HepG2 (cell line): ENCODE results near the gene OPN3. TPM values are rescaled to one million over a fixed set of nuclear protein-coding genes. Genes with fewer than 3 reads are reported as not detected.

Experiments used
- ATAC-seq: fragments of 200-7000 bp; cut with Tn5 transposase; 3 replicates; pipeline ENCODE4 v1.9.1; 2020; ENCODE audit warnings: mild to moderate bottlenecking, moderate library complexity
- BruUV-seq: library from RNA; stranded (reverse); fragments of 400-500 nt; replicated peaks from 2 replicates; lab custom pipeline; 2021; lab: Mats Ljungman, UMichigan
- CTCF ChIA-PET: fragments of 300-600 bp; formaldehyde crosslinking; extraction: SDS; loops from one replicate; lab custom pipeline; 2021; ENCODE audit warnings: low total read pairs, inconsistent platforms, low intra/inter-chr PET ratio; lab: Yijun Ruan, JAX
- POLR2A ChIA-PET: fragments of 350-600 bp; sonication (Branson Sonifier 250); formaldehyde crosslinking; loops from one replicate; lab custom pipeline; 2020; ENCODE audit warnings: antibody characterized with exemption, inconsistent platforms; lab: Yijun Ruan, JAX
- DNase-seq: peaks from one replicate; pipeline ENCODE4 v3.0.0-alpha.2; 2015; ENCODE audit warnings: low spot score
- FAIRE-seq: peaks from 3 replicates; lab custom pipeline; 2011; peaks lifted over from hg19 to GRCh38; lab: Jason Lieb, UNC
- H2AFZ ChIP-seq: one replicate; pipeline ENCODE4 v1.6.1; 2011; ENCODE audit warnings: low read length, inconsistent platforms
- H3K27ac ChIP-seq: fragments of 300-600 bp; 3 replicates; pipeline ENCODE4 v1.8.0; 2011; ENCODE audit warnings: mixed run types, mild to moderate bottlenecking, mixed read lengths, low read length, inconsistent platforms; ENCODE audit not compliant: insufficient read depth; ENCODE audit errors: extremely low read length
- H3K27me3 ChIP-seq, 2 experiments: fragments of 200-600 bp in 1 of 2; 2 replicates in 1 of 2; 3 replicates in 1 of 2; pipeline versions ENCODE4 v1.6.0 to v1.8.0; 2011; ENCODE audit warnings: low read length in 2 of 2, mild to moderate bottlenecking in 2 of 2, moderate library complexity in 2 of 2, inconsistent platforms in 1 of 2; ENCODE audit not compliant: insufficient read depth in 2 of 2, control insufficient read depth in 1 of 2
- H3K36me3 ChIP-seq, 2 experiments: fragments of 200-600 bp in 1 of 2; replicated peaks in 1 of 2; 2 replicates in 1 of 2; 3 replicates in 1 of 2; pipeline versions ENCODE4 v1.5.1 to v1.8.0; 2011; ENCODE audit warnings: low read length in 2 of 2, inconsistent platforms in 1 of 2; ENCODE audit not compliant: insufficient read depth in 2 of 2, control insufficient read depth in 1 of 2
- H3K4me1 ChIP-seq: 2 replicates; pipeline ENCODE4 v1.5.1; 2012; ENCODE audit warnings: low read length, inconsistent platforms; ENCODE audit not compliant: insufficient read depth
- H3K4me2 ChIP-seq: 2 replicates; pipeline ENCODE4 v1.6.0; 2011; ENCODE audit warnings: low read depth, low read length, inconsistent platforms
- H3K4me3 ChIP-seq, 3 experiments: fragments of 200-600 bp in 1 of 3; sonication (generic), shearing (Covaris generic) in 1 of 3; replicated peaks in 1 of 3; 2 replicates each; pipeline ENCODE4 v1.5.1; 2011 to 2016; ENCODE audit warnings: low read length in 3 of 3, inconsistent platforms in 2 of 3, low read depth in 2 of 3, mild to moderate bottlenecking in 2 of 3, control low read depth in 1 of 3, mixed read lengths in 1 of 3; ENCODE audit not compliant: insufficient read depth in 1 of 3
- H3K79me2 ChIP-seq: one replicate; pipeline ENCODE4 v1.6.1; 2011; ENCODE audit warnings: low read length, inconsistent platforms; ENCODE audit not compliant: insufficient read depth
- H3K9ac ChIP-seq: 2 replicates; pipeline ENCODE4 v1.6.0; 2011; ENCODE audit warnings: mild to moderate bottlenecking, low read depth, low read length, inconsistent platforms; ENCODE audit not compliant: insufficient read depth
- H3K9me3 ChIP-seq: 2 replicates; pipeline ENCODE4 v1.5.1; 2012; ENCODE audit warnings: mild to moderate bottlenecking, low read length
- H4K20me1 ChIP-seq: 2 replicates; pipeline ENCODE4 v1.6.0; 2011; ENCODE audit warnings: inconsistent platforms, mild to moderate bottlenecking, low read length, moderate library complexity; ENCODE audit not compliant: insufficient read depth
- AHDC1 ChIP-seq: sonication (generic); formaldehyde crosslinking; IDR thresholded peaks from 2 replicates; pipeline ENCODE4 v1.5.1; 2020; ENCODE audit warnings: mild to moderate bottlenecking, missing genetic modification reagents, borderline replicate concordance
- ETV5 ChIP-seq: IDR thresholded peaks from 2 replicates; pipeline ENCODE4 v1.6.1; 2018; ENCODE audit warnings: missing biosample characterization, missing genetic modification reagents, inconsistent platforms, borderline replicate concordance
- JUNB ChIP-seq: sonication (generic); formaldehyde crosslinking; IDR thresholded peaks from 2 replicates; pipeline ENCODE4 v1.8.0; 2022; ENCODE audit warnings: missing genetic modification reagents, mild to moderate bottlenecking, borderline replicate concordance
- MTA3 ChIP-seq: sonication (generic); formaldehyde crosslinking; IDR thresholded peaks from 2 replicates; pipeline ENCODE4 v1.4.0; 2020; ENCODE audit warnings: missing genetic modification reagents
- NONO ChIP-seq, 2 experiments: fragments of 450-650 bp in 1 of 2; sonication (generic) in 1 of 2; formaldehyde crosslinking in 1 of 2; IDR thresholded peaks in 1 of 2; conservative IDR thresholded peaks in 1 of 2; 2 replicates each; pipeline versions ENCODE4 v1.6.1 to v1.8.0; 2017 to 2022; ENCODE audit warnings: mild to moderate bottlenecking in 1 of 2, missing genetic modification reagents in 1 of 2, moderate library complexity in 1 of 2
- SATB2 ChIP-seq: sonication (generic); formaldehyde crosslinking; IDR thresholded peaks from 2 replicates; pipeline ENCODE4 v1.5.0; 2020; ENCODE audit warnings: missing genetic modification reagents
- SIN3B ChIP-seq: fragments of 150-350 bp; IDR thresholded peaks from 2 replicates; pipeline ENCODE4 v1.6.1; 2014; ENCODE audit warnings: low read length
- SMC3 ChIP-seq: IDR thresholded peaks from 2 replicates; pipeline ENCODE4 v1.6.1; 2011; ENCODE audit warnings: low read length, improper control_type of control experiment
- SRSF9 ChIP-seq: fragments of 200-400 bp; formaldehyde crosslinking; IDR thresholded peaks from 2 replicates; pipeline ENCODE4 v1.6.1; 2018; ENCODE audit warnings: borderline replicate concordance, mild to moderate bottlenecking, low read depth, low read length; ENCODE audit not compliant: insufficient read depth, poor library complexity, severe bottlenecking
- STAG1 ChIP-seq: sonication (generic); formaldehyde crosslinking; IDR thresholded peaks from 2 replicates; pipeline ENCODE4 v1.4.0; 2020; ENCODE audit warnings: missing genetic modification reagents
- SYNCRIP ChIP-seq: fragments of 200-400 bp; formaldehyde crosslinking; IDR thresholded peaks from 2 replicates; pipeline ENCODE4 v1.6.1; 2018; ENCODE audit warnings: mild to moderate bottlenecking, low read depth, low read length; ENCODE audit not compliant: insufficient read depth
- ZNF781 ChIP-seq: sonication (generic); formaldehyde crosslinking; IDR thresholded peaks from 2 replicates; pipeline ENCODE4 v1.5.1; 2020; ENCODE audit warnings: borderline replicate concordance, mild to moderate bottlenecking, missing genetic modification reagents; ENCODE audit errors: not compliant biosample characterization
- WGBS: methylation state at CpG from one replicate; pipeline ENCODE4 v1.1.6; 2017; ENCODE audit warnings: low lambda C conversion rate; 5-methylcytosine and 5-hydroxymethylcytosine counted together
- in situ Hi-C: cut with HindIII; loops from 2 replicates; pipeline ENCODE4 v1.10.0; 2017; ENCODE audit warnings: low pct_unique_long_range_greater_than_20kb; ENCODE audit not compliant: extremely low pct_ligation_motif_present
- intact Hi-C: fragments of 100-400 bp; cut with micrococcal nuclease; formaldehyde crosslinking; loops from one replicate; pipeline ENCODE4 v1.10.0; 2022; ENCODE audit not compliant: unreplicated experiment
- polyA plus RNA-seq, 8 experiments: library from polyadenylated mRNA; depleted of rRNA in 3 of 8; stranded (reverse) in 7 of 8; unstranded in 1 of 8; fragments of >200 nt; fragmentation: Illumina TruSeq in 4 of 8; extraction: Trizol in 4 of 8; gene quantifications; 2 replicates each; pipeline versions ENCODE4 v1.2.1 to v1.2.3, GENCODE V29; 2011 to 2016; ENCODE audit warnings: low read depth in 4 of 8, missing spikeins in 1 of 8, mixed read lengths in 1 of 8; ENCODE audit not compliant: insufficient read depth in 1 of 8
- total RNA-seq, 5 experiments: library from RNA; depleted of rRNA; stranded (reverse); fragments of >200 nt; fragmentation: Illumina TruSeq; extraction: Trizol; gene quantifications; 2 replicates each; pipeline ENCODE4 v1.2.3, GENCODE V29; 2016; ENCODE audit warnings: low read depth in 1 of 5
- TF ChIP-seq, protein P1 (sequence below): sonication (generic); formaldehyde crosslinking; IDR thresholded peaks from 2 replicates; pipeline ENCODE4 v1.4.0; 2020; ENCODE audit warnings: missing genetic modification reagents, mild to moderate bottlenecking, borderline replicate concordance

The OPN3 gene
- total and polyA plus RNA-seq, 2 of the 13 experiments (the other 11 are each of a cell fraction or from before 2014, with no cell fraction given) = 17.4 to 23.0 TPM

- TF ChIP-seq AHDC1 (CRISPR knock-in tag) = no peak
- no peak for TF ChIP-seq ZNF781 (CRISPR knock-in tag)
- TF ChIP-seq, all 625 proteins: peak for 0
These were observed 28.4 kb downstream of the OPN3 start (continued) for GRCh38 chr1:241611736-241612135.

GRCh38 chr1:241611063-241611462 is 29.1 kb downstream of the OPN3 start:
- Histone ChIP-seq H3K9ac (no peak overlapping the region), H3K4me3 (no peak overlapping the region), H2AFZ (no peak overlapping the region), H3K9me3 (no peaks in the 10 kb centered on the region), H4K20me1 (no peaks in the 10 kb centered on the region; the same call in 1 of the 2 replicates), H3K4me2 (no peak overlapping the region), H3K4me1 (peaks cover 28% of the 10 kb centered on the region), H3K79me2 (no peaks in the 10 kb centered on the region), H3K36me3 (no peaks in the 10 kb centered on the region), H3K27ac (no peak overlapping the region), H3K27me3 (no peaks in the 10 kb centered on the region)
- intact Hi-C loops = loop anchor here (1.0 to 5.0 kb wide), 3 partner anchors 16 to 224 kb away; partner anchors contain the start of gene KMO
- FAIRE-seq = peak; percentile 8
- peak; percentile 72 for DNase-seq
- POLR2A ChIA-PET = interaction anchor here (1.4 kb wide), 1 partner anchor 31 kb away, joined by 5 read pairs; no protein-coding TSS in a partner anchor
- ATAC-seq = peak; percentile 70
- no TSS peak for BruUV-seq
- in situ Hi-C loops = loop anchor here (5.0 kb wide), 1 partner anchor 226 kb away; no protein-coding TSS in a partner anchor
- CTCF ChIA-PET = interaction anchor here (0.7 to 3.9 kb wide), 3 partner anchors 16 to 224 kb away, joined by 3 to 38 read pairs (median 17); partner anchors contain the start of genes CHML and OPN3
- WGBS = 33% methylated on average over 3 of the region's 3 CpGs
- peak; percentile 65; the same call in 1 of the 2 replicates for TF ChIP-seq SMC3
- no peak for TF ChIP-seq SATB2 (CRISPR knock-in tag)
- peak; percentile 69 for TF ChIP-seq STAG1
- TF ChIP-seq JUNB (CRISPR knock-in tag) = no peak
- TF ChIP-seq ETV5 (CRISPR knock-in tag) = no peak
- no peak for TF ChIP-seq SRSF9
- TF ChIP-seq SYNCRIP = no peak
- no peak for TF ChIP-seq MTA3 (CRISPR knock-in tag)
- 0 out of 2 replicates have a peak, but pooled peaks have one; percentile 16 for TF ChIP-seq SIN3B
- no peak for TF ChIP-seq NONO (IDR thresholded peaks at IDR 0.05)
- TF ChIP-seq NONO (CRISPR knock-in tag; conservative IDR thresholded peaks at IDR 0.05) = no peak
- TF ChIP-seq, protein P1, sequence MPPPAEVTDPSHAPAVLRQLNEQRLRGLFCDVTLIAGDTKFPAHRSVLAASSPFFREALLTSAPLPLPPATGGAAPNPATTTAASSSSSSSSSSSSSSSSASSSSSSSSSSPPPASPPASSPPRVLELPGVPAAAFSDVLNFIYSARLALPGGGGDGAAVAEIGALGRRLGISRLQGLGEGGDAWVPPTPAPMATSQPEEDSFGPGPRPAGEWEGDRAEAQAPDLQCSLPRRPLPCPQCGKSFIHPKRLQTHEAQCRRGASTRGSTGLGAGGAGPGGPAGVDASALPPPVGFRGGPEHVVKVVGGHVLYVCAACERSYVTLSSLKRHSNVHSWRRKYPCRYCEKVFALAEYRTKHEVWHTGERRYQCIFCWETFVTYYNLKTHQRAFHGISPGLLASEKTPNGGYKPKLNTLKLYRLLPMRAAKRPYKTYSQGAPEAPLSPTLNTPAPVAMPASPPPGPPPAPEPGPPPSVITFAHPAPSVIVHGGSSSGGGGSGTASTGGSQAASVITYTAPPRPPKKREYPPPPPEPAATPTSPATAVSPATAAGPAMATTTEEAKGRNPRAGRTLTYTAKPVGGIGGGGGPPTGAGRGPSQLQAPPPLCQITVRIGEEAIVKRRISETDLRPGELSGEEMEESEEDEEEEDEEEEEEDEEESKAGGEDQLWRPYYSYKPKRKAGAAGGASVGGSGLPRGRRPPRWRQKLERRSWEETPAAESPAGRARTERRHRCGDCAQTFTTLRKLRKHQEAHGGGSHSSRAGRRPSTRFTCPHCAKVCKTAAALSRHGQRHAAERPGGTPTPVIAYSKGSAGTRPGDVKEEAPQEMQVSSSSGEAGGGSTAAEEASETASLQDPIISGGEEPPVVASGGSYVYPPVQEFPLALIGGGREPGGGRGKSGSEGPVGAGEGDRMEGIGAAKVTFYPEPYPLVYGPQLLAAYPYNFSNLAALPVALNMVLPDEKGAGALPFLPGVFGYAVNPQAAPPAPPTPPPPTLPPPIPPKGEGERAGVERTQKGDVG (CRISPR knock-in tag) = no peak
